SU-DHL-6 (cell line): Measurements from ENCODE around the gene SEC61A1.

ENCODE experiments used
- EZH2phosphoT487 ChIP-seq: fragments of 200-600 bp; sonication (generic), shearing (Covaris generic); conservative IDR thresholded peaks from 2 replicates; pipeline ENCODE4 v1.6.1; 2018; ENCODE audit warnings: mild to moderate bottlenecking, antibody characterized with exemption, low read length, moderate library complexity, mixed read lengths
- TF ChIP-seq, protein P1 (sequence below): fragments of 200-600 bp; sonication (generic); IDR thresholded peaks from one replicate; pipeline ENCODE4 v1.5.1; 2017; ENCODE audit warnings: antibody characterized with exemption, mild to moderate bottlenecking, low read length, moderate library complexity; ENCODE audit not compliant: insufficient read depth, poor library complexity, severe bottlenecking

DNA sequence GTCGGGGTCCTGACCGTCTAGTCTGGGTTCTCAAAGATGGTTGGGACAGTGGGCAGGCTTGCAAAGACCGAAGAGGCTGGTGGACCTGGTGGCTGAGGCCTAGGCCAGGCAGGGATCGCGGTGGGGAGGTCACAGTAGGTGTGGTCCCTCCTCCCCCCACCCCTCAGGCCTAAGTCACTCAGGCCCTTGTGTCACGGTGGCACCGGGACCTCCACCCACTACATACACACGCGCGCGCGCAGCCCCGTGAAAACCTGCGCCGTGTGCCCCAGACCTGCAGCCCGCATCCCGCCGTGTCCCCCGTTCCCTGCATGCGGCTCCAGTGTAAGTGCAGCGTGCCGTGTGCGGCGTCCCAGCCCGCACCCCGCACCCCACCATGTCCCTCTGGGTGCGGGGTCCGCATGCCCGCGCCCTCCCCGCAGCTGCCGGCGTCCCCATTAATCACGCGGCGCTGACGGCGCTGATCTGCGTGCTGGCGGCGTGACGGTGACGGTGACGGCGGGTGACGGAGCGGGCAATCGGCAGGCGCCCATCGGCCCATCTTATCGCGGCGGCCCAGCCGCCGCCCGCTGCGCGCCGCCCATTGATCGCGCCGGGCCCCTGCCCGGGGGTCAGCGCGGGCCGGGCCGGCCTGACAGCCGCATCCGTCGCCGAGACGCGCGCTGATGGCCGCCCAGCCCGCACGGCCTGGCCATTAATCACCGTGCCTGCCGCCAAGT, 24.4 kb downstream of the SEC61A1 start:
- TF ChIP-seq, protein P1, sequence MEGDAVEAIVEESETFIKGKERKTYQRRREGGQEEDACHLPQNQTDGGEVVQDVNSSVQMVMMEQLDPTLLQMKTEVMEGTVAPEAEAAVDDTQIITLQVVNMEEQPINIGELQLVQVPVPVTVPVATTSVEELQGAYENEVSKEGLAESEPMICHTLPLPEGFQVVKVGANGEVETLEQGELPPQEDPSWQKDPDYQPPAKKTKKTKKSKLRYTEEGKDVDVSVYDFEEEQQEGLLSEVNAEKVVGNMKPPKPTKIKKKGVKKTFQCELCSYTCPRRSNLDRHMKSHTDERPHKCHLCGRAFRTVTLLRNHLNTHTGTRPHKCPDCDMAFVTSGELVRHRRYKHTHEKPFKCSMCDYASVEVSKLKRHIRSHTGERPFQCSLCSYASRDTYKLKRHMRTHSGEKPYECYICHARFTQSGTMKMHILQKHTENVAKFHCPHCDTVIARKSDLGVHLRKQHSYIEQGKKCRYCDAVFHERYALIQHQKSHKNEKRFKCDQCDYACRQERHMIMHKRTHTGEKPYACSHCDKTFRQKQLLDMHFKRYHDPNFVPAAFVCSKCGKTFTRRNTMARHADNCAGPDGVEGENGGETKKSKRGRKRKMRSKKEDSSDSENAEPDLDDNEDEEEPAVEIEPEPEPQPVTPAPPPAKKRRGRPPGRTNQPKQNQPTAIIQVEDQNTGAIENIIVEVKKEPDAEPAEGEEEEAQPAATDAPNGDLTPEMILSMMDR = no peak
- TF ChIP-seq EZH2phosphoT487 = no peak
